VCaP (cell line): ENCODE results near the gene RERG.

Experiments used
- H3K27ac ChIP-seq: fragments of 450-650 bp; 2 replicates; pipeline ENCODE4 v1.5.1; 2017
- CTCF ChIP-seq: fragments of 450-650 bp; conservative IDR thresholded peaks from 2 replicates; pipeline ENCODE4 v1.5.1; 2017; ENCODE audit warnings: mild to moderate bottlenecking, moderate library complexity

Gene RERG

GRCh38 chr12:15142711-15143110 lies 78.5 kb downstream of the RERG start:
- H3K27ac ChIP-seq: no peak overlapping the region
- no peak for TF ChIP-seq CTCF

- no peak overlapping the region for H3K27ac ChIP-seq
- TF ChIP-seq CTCF: no peak
Measured at GRCh38 chr12:15131431-15131830, 89.8 kb downstream of the RERG start.

GRCh38 chr12:15130541-15130940 lies 90.7 kb downstream of the RERG start:
- TF ChIP-seq CTCF: no peak
- no peak overlapping the region for H3K27ac ChIP-seq

- no peak overlapping the region for H3K27ac ChIP-seq
- TF ChIP-seq CTCF: no peak
Measured at GRCh38 chr12:15123401-15123800, 97.8 kb downstream of the RERG start.

GRCh38 chr12:15122344-15122743 lies 98.9 kb downstream of the RERG start:
- no peak for TF ChIP-seq CTCF
- H3K27ac ChIP-seq: no peak overlapping the region

GRCh38 chr12:15118955-15119354 lies 102.3 kb downstream of the RERG start:
- no peak for TF ChIP-seq CTCF
- no peak overlapping the region for H3K27ac ChIP-seq

GRCh38 chr12:15116983-15117382 lies 104.2 kb downstream of the RERG start:
- H3K27ac ChIP-seq: no peak overlapping the region
- no peak for TF ChIP-seq CTCF

GRCh38 chr12:15116086-15116485 lies 105.1 kb downstream of the RERG start:
- no peak for TF ChIP-seq CTCF
- no peak overlapping the region for H3K27ac ChIP-seq
